ENCODE results near the gene DECR2.

DNA sequence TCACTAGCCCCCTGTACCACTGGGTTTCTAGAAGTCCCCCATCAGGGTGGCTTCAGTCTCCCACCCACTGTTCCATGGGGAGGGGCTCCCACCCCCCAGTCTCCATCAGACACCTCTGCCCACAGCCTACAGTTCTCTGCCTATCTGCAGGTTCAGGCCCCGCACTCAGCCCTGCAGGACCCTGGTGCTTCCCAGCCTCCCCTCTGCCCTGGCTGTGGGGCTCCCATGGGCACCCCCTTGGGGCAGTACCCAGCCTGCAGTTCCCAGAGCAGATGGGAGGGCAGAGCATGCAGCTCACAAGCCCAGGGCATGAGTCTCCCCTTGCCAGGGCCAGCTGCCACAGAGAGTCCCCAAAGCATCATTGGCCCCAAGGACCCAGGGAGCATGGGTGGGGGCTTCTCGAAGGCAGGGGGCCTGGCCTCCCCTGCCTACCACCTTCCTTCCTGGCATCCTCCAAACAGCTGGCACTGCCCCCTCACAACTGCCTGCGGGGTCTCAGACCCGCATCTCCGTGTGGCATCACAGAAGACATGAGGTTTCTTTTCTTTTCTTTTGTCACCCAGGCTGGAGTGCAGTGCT is 28.6 kb upstream of the DECR2 start:
- TF ChIP-seq POLR2A (IDR thresholded peaks at IDR 0.05): no peak
- TF ChIP-seq POLR2AphosphoS5 (IDR thresholded peaks at IDR 0.05): no peak
- TF ChIP-seq, protein P1, sequence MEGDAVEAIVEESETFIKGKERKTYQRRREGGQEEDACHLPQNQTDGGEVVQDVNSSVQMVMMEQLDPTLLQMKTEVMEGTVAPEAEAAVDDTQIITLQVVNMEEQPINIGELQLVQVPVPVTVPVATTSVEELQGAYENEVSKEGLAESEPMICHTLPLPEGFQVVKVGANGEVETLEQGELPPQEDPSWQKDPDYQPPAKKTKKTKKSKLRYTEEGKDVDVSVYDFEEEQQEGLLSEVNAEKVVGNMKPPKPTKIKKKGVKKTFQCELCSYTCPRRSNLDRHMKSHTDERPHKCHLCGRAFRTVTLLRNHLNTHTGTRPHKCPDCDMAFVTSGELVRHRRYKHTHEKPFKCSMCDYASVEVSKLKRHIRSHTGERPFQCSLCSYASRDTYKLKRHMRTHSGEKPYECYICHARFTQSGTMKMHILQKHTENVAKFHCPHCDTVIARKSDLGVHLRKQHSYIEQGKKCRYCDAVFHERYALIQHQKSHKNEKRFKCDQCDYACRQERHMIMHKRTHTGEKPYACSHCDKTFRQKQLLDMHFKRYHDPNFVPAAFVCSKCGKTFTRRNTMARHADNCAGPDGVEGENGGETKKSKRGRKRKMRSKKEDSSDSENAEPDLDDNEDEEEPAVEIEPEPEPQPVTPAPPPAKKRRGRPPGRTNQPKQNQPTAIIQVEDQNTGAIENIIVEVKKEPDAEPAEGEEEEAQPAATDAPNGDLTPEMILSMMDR (IDR thresholded peaks at IDR 0.05): no peak

All from stomach (tissue), 4 donors.